Parathyroid adenoma (tissue), 2 donors: ENCODE measurements around the gene PCGF6.

Source experiments
- H2AFZ ChIP-seq: fragments of 300-600 bp; sonication (generic); one replicate; pipeline ENCODE4 v1.7.0; 2017; ENCODE audit warnings: antibody characterized with exemption, mild to moderate bottlenecking
- H3K27ac ChIP-seq: fragments of 300-600 bp; sonication (generic); one replicate; pipeline ENCODE4 v1.7.0; 2017
- H3K27me3 ChIP-seq: fragments of 300-600 bp; sonication (generic); one replicate; pipeline ENCODE4 v1.7.0; 2017; ENCODE audit warnings: low read length; ENCODE audit not compliant: control insufficient read depth, insufficient read depth
- H3K36me3 ChIP-seq: fragments of 300-600 bp; sonication (generic); one replicate; pipeline ENCODE4 v1.7.0; 2017; ENCODE audit warnings: low read length; ENCODE audit not compliant: control insufficient read depth, insufficient read depth
- H3K4me1 ChIP-seq: fragments of 300-600 bp; sonication (generic); one replicate; pipeline ENCODE4 v1.7.0; 2017; ENCODE audit warnings: control low read depth
- H3K4me2 ChIP-seq: fragments of 300-600 bp; sonication (generic); one replicate; pipeline ENCODE4 v1.7.0; 2017; ENCODE audit warnings: low read length
- H3K4me3 ChIP-seq: fragments of 300-600 bp; sonication (generic); one replicate; pipeline ENCODE4 v1.7.0; 2017; ENCODE audit warnings: low read depth, low read length
- H3K79me2 ChIP-seq: fragments of 300-600 bp; sonication (generic); one replicate; pipeline ENCODE4 v1.7.0; 2017; ENCODE audit warnings: control low read depth
- H3K9ac ChIP-seq: fragments of 300-600 bp; sonication (generic); one replicate; pipeline ENCODE4 v1.7.0; 2017; ENCODE audit warnings: mild to moderate bottlenecking
- H3K9me3 ChIP-seq: fragments of 300-600 bp; sonication (generic); one replicate; pipeline ENCODE4 v1.7.0; 2017; ENCODE audit warnings: low read length; ENCODE audit not compliant: control insufficient read depth
- CTCF ChIP-seq: fragments of 300-600 bp; sonication (generic); IDR thresholded peaks from one replicate; pipeline ENCODE4 v1.7.0; 2017; ENCODE audit warnings: antibody characterized with exemption, mild to moderate bottlenecking
- donor health status: primary hyperparathyroidism.

Gene PCGF6

GRCh38 chr10:103353281-103353680 is 2.3 kb upstream of the PCGF6 start:
- Histone ChIP-seq H3K9me3 (no peaks in the 10 kb centered on the region), H3K79me2 (no peaks in the 10 kb centered on the region), H3K36me3 (no peaks in the 10 kb centered on the region), H2AFZ (no peak overlapping the region), H3K27me3 (no peaks in the 10 kb centered on the region), H3K4me3 (no peak overlapping the region), H3K9ac (no peak overlapping the region), H3K27ac (no peak overlapping the region), H3K4me1 (peaks cover 4% of the 10 kb centered on the region), H3K4me2 (no peak overlapping the region)
- TF ChIP-seq CTCF = no peak

- Histone ChIP-seq H3K4me3 (peak overlapping the region; percentile 53), H3K27me3 (no peaks in the 10 kb centered on the region), H3K4me2 (peak overlapping the region; percentile 73), H3K27ac (peak overlapping the region; percentile 57), H3K4me1 (peaks cover 4% of the 10 kb centered on the region), H3K79me2 (no peaks in the 10 kb centered on the region), H3K9me3 (no peaks in the 10 kb centered on the region), H3K36me3 (no peaks in the 10 kb centered on the region), H2AFZ (peak overlapping the region; percentile 100), H3K9ac (peak overlapping the region; percentile 12)
- no peak for TF ChIP-seq CTCF
These were observed 794 bp downstream of the PCGF6 start for GRCh38 chr10:103350175-103350516.

- no peaks in the 10 kb centered on the region for H3K27me3 ChIP-seq
- TF ChIP-seq CTCF = no peak
These were observed 14.6 kb downstream of the PCGF6 start for GRCh38 chr10:103336370-103336769.

GRCh38 chr10:103334567-103334966 is 16.4 kb downstream of the PCGF6 start:
- H3K9me3 ChIP-seq = no peaks in the 10 kb centered on the region
- no peaks in the 10 kb centered on the region for H3K27me3 ChIP-seq
- no peaks in the 10 kb centered on the region for H3K4me1 ChIP-seq
- no peak overlapping the region for H3K9ac ChIP-seq
- H3K4me3 ChIP-seq = no peak overlapping the region
- no peaks in the 10 kb centered on the region for H3K36me3 ChIP-seq
- H3K27ac ChIP-seq = no peak overlapping the region
- no peak for TF ChIP-seq CTCF
- H2AFZ ChIP-seq = no peak overlapping the region
- H3K4me2 ChIP-seq = no peak overlapping the region
- H3K79me2 ChIP-seq = peaks cover 4% of the 10 kb centered on the region

More at GRCh38 chr10:103336370-103336769, 14.6 kb downstream of the PCGF6 start:
- Histone ChIP-seq H3K79me2 (no peaks in the 10 kb centered on the region), H3K9me3 (no peaks in the 10 kb centered on the region), H3K4me3 (no peak overlapping the region), H3K4me1 (no peaks in the 10 kb centered on the region), H3K36me3 (no peaks in the 10 kb centered on the region), H3K4me2 (no peak overlapping the region), H2AFZ (no peak overlapping the region), H3K9ac (no peak overlapping the region), H3K27ac (no peak overlapping the region)

- Histone ChIP-seq H3K36me3 (no peaks in the 10 kb centered on the region), H2AFZ (no peak overlapping the region), H3K4me1 (no peaks in the 10 kb centered on the region), H3K27me3 (no peaks in the 10 kb centered on the region), H3K4me2 (no peak overlapping the region), H3K79me2 (peaks cover 4% of the 10 kb centered on the region), H3K27ac (no peak overlapping the region), H3K4me3 (no peak overlapping the region), H3K9me3 (no peaks in the 10 kb centered on the region), H3K9ac (no peak overlapping the region)
- TF ChIP-seq CTCF = peak; percentile 75
These were observed 16.9 kb downstream of the PCGF6 start for GRCh38 chr10:103333934-103334520.
